DMS153 treated with DMSO at 0.1 percent for 48 hours (cell line): ENCODE results near the gene MACROD2.

Source experiments
- DNase-seq: peaks from one replicate; lab custom pipeline; 2025; ENCODE audit not compliant: unreplicated experiment; lab: John Stamatoyannopoulos, UW

MACROD2 gene

GRCh38 chr20:15063081-15063480, 1067.8 kb downstream of the MACROD2 start:
- DNase-seq = no peak

- no peak for DNase-seq
These were observed 1069.4 kb downstream of the MACROD2 start for GRCh38 chr20:15064741-15065140.

GRCh38 chr20:15065794-15066193, 1070.5 kb downstream of the MACROD2 start:
- no peak for DNase-seq

- no peak for DNase-seq
These were observed 1073.2 kb downstream of the MACROD2 start for GRCh38 chr20:15068486-15068885.

- no peak for DNase-seq
These were observed 1074.0 kb downstream of the MACROD2 start for GRCh38 chr20:15069355-15069754.

GRCh38 chr20:15071085-15071808, 1075.9 kb downstream of the MACROD2 start:
- no peak for DNase-seq

GRCh38 chr20:15072316-15072715, 1077.0 kb downstream of the MACROD2 start:
- DNase-seq = no peak

- DNase-seq = no peak
These were observed 1080.3 kb downstream of the MACROD2 start for GRCh38 chr20:15075586-15075985.

- no peak for DNase-seq
These were observed 1081.5 kb downstream of the MACROD2 start for GRCh38 chr20:15076785-15077184.

GRCh38 chr20:15077733-15078250, 1082.5 kb downstream of the MACROD2 start:
- DNase-seq = no peak

GRCh38 chr20:15079594-15080340, 1084.5 kb downstream of the MACROD2 start:
- no peak for DNase-seq

GRCh38 chr20:15081261-15081660, 1085.9 kb downstream of the MACROD2 start:
- no peak for DNase-seq

- DNase-seq = no peak
These were observed 1096.2 kb downstream of the MACROD2 start for GRCh38 chr20:15091421-15092037.

- DNase-seq = no peak
These were observed 1103.0 kb downstream of the MACROD2 start for GRCh38 chr20:15098351-15098750.

- no peak for DNase-seq
These were observed 1103.8 kb downstream of the MACROD2 start for GRCh38 chr20:15099130-15099529.

- DNase-seq = no peak
These were observed 1105.3 kb downstream of the MACROD2 start for GRCh38 chr20:15100506-15101160.

GRCh38 chr20:15107931-15108330, 1112.6 kb downstream of the MACROD2 start:
- DNase-seq = no peak

GRCh38 chr20:15109494-15109893, 1114.2 kb downstream of the MACROD2 start:
- DNase-seq = no peak

- no peak for DNase-seq
These were observed 1116.3 kb downstream of the MACROD2 start for GRCh38 chr20:15111654-15112053.

- DNase-seq = no peak
These were observed 1117.9 kb downstream of the MACROD2 start for GRCh38 chr20:15113144-15113773.
